AG08395 (cell line): ENCODE data around the gene TRAF5.
"Not testable (repeated sequence)": the region's sequence is repeated elsewhere in the genome, so short reads cannot be mapped to it uniquely, and the experiment has no call there.

Source experiments
- DNase-seq: peaks from one replicate; pipeline ENCODE4 v3.0.0; 2012; ENCODE audit warnings: mixed read lengths, low spot score

TRAF5 gene

DNA sequence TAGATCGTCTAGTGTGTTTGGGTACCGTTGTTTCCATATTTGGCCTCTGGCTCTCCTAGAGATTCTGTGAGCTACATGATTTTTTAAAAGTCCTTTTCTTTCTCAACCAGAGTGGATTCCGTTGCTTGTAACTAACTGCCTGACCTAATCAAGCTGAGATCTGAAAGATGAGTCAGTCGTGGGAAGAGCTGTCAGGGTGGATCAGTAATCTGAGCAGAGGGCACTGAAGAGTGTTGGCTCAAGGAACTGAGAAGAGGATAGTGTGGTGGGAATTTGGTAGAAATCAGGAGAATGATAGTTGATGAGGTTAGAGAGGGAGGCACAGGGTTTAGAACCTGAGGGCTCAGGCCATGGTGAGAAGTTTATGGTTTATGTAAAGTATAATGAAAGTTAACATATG is 52.2 kb downstream of the TRAF5 start:
- DNase-seq: peak; percentile 44

DNA sequence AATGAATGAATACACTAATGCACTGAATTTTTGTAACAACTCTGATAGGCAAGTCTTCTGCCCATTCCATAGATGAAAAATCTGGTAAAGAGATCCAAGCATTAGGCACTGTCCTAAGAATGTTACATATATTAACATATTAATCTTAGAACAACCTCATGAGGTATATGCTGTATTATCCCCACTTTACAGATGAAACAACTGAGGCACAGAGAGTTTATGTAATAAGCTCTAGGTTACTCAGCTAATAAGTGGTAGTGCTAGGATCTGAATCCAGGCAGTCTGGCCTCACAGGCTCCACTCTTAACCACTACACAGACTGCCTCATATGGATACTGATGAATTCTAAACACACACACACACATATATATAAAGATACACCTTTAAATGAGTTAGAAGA is 52.8 kb downstream of the TRAF5 start:
- no peak for DNase-seq

DNA sequence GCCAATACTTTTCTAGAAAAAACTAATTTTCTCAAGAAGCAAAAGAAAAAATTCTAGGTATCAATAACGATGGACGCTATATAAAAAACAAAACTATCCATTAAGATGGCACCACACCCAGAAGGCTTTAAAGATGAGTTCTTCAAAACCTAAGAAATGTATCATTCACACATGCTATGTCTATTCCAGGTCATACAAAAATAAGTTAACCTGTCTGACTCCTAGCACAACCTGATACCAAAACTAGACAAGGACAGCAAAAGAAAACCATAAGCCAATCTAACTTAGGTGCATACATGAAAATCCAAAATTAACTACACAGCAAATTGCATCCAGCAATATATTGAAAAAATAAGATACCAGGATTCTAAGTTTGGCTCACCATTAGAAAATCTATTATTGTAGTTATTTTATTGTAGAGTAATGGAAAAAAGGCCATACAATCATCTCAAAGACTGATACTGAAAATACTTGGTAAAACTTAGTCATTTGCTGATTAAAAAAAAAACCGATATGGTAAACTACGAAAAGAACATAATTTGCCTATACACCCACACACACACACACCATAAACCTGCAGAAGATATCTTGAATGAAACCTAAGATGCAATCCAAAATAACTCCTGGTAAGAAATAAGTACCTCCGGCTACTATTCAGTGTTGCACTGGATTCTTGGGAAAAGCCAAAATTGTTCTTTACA is 55.0 kb downstream of the TRAF5 start:
- no peak for DNase-seq

DNA sequence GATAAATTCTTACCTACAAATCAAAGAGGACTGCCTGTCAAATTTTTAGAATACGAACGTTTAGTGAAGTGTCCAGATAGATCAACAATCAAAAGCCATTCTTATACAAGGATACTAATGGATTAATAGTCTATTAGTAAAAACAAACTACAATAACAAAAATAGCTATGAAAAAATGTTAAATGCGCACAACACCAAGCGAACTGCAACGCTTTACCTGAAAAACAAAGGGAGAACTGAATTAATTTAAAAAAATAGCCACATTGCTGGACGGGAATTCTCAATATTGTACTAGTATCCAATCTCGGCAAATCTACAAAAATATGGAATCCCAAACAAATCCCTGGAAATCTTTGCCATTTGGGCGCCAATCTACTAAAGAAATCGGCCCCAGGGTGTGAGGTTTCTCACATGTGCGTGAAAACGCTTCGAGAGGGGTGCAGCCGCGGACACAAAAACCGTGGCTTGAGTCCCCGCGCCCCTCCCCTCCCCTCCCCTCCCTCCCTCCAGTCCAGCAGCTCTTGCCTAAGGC is 55.6 kb downstream of the TRAF5 start:
- DNase-seq: no peak

DNA sequence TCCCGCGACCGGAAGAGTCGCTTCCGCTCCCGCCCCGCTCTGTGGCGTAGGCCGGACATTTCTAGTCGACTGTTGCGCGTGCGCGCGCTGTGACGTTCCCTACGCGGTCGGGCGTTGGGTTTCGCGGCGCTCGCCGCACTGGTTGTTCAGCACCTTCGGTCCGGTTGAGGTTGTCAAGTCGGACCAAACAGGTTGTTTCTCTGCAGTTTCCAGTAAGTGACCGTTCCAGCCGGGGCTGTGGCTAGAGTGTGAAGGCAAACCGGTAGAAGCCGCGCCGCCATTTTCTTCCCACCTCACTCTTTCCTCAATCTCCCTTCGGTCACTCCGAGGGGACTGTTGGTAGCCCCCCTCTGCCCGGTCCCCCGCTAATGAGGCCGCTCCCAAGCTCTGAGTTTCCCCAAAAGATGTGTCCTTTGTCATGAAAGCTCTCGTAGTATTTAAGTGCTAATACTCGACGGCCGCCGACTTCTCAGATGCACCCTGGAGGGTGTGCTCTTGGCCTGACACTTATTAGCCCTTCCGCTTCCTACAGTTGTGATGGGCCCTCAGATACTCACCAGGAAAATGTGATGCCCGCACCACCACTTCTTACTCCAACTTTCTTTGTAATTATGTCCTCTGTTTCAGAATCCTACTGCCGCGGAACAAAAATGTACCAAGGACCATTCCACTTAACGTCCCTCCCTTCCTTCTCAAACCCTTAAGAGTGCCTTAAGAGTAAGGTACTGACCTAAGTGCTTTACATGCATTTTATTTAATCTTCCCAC is 56.3 kb downstream of the TRAF5 start:
- peak; percentile 94 for DNase-seq

DNA sequence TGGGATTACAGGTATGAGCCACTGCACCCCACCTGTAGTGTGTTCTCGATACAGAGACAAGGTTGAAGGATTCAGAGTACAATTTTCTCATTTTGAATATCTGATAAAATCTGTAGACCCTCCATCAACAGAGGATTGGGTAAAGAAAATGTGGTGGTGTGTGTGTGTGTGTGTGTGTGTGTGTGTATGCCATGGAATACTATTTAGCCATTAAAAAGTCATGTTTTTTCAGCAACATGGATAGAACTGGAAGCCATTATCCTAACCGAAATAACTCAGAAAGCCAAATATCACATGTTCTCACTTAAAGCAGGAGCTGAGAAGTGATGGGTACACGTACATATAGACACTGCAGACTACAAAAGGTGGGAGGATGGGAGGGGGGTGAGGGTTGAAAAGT is 57.9 kb downstream of the TRAF5 start:
- no peak for DNase-seq

DNA sequence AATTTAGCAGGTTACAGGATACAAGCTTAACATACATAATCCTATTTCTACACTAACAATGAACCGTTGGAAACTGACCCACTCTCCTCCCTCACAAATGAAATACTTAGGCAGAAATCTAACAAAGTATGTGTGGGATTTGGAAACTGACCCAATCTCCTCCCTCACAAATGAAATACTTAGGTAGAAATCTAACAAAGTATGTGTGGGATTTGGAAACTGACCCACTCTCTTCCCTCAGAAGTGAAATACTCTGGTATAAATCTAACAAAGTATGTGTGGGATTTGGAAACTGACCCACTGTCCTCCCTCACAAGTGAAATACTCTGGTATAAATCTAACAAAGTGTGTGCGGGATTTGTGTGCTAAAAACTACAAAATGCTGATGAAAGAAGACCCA is 60.3 kb downstream of the TRAF5 start:
- peak; percentile 4 for DNase-seq

DNA sequence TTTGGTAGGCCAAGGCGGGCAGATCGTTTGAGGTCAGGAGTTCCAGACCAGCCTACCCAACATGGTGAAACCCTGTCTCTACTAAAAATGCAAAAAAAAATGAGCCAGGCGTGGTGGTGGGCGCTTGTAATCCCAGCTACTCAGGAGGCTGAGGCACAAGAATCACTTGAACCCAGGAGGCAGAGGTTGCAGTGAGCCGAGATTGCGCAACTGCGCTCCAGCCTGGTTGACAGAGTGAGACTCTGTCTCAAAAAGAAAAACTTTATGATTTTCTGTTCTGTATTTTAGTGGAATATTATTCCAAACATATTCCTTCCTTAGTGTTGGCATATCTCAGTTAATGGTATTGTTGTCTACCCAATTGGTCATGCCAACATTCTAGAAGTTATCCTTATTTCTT is 64.2 kb downstream of the TRAF5 start:
- not testable (repeated sequence) for DNase-seq

DNA sequence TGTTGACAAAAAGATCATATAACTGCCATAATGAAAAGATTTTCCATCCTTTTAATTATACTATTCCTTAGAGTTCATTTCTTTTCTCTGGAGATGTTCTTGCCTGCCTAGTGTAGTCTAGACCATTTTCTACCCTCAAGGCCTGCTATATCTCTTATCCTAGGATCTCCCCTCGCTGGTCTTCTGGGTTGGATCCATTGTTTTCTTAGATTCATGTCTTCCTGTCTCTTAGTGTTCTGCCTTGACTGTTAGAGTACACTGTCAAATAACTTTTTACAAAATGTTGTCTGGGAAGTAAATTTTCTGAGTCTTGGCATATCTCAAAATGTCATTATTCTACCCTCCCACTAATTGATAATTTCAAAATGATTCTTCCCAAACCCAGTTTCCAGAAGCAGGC is 66.6 kb downstream of the TRAF5 start:
- no peak for DNase-seq

DNA sequence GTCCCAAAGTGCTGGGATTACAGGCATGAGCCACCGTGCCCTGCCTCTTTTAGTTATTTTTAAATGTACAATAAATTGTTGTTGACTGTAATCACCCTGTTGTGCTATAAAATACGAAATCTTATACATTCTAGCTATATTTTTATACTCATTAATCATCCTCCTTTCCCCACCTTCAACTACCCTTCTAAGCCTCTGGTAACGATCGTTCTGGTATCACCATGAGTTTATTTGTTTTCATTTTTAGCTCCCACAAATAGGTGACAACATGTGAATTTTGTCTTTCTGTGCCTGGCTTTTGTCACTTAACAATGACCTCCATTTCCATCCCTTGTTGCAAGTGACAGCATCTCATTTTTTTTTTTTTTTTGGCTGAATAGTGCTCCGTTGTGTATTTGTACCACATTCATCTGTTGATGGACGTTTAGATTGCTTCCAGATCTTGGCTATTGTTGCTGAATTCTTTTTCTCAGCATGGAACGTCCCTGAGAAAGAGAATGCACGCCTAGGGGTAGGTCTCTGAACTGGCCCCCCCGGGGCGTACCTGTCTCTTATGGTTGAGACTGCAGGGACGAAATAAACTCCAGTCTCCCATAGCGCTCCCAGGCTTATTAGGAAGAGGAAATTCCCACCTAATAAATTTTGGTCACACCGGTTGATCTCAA is 71.8 kb downstream of the TRAF5 start:
- not testable (repeated sequence) for DNase-seq

DNA sequence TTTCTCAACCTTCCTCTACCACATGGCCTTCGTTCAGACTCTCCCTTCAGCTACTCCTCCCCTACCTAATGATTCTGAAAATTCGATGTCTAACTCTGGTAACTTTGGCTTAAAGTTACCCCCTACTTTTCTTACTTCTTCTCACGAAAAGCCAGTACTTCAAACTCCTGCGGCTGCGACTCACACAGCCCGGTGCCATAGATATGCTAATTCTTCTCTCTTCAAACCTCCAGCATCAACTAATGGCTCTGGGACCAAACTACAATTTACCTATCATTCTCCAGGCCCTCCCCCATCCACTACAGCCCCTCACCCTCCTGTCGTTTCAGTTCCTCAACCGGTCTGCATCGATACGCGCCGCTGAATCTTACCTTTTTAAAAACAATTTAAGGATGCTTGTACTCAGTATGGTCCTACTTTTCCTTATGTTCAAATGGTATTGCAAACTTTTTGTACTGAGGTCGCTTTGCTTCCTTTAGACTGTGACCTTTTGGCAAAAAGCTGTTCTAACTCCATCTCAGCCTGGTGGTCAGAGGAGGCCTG is 73.3 kb downstream of the TRAF5 start:
- DNase-seq: not testable (repeated sequence)

DNA sequence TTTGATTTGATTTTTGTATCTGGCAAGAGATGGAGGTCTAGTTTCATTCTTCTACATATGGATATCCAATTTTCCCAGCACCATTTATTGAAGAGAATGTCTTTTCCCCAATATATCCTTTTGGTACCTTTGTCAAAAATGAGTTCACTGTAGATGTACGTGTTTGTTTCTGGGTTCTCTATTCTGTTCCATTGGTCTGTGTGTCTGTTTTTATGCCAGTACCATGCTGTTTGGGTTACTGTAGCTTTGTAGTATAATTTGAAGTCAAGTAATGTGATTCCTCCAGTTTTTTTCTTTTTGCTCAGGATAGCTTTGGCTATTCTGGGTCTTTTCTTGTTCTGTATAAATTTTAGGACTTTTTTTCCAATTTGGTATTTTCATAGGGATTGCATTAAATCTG is 75.1 kb downstream of the TRAF5 start:
- DNase-seq: not testable (repeated sequence)

DNA sequence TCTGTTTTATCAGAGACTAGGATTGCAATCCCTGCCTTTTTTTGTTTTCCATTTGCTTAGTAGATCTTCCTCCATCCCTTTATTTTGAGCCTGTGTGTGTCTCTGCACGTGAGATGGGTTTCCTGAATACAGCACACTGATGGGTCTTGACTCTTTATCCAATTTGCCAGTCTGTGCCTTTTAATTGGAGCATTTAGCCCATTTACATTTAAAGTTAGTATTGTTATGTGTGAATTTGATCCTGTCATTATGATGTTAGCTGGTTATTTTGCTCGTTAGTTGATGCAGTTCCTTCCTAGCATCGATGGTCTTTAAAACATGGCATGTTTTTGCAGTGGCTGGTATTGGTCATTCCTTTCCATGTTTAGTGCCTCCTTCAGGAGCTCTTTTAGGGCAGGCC is 79.5 kb downstream of the TRAF5 start:
- DNase-seq: not testable (repeated sequence)

DNA sequence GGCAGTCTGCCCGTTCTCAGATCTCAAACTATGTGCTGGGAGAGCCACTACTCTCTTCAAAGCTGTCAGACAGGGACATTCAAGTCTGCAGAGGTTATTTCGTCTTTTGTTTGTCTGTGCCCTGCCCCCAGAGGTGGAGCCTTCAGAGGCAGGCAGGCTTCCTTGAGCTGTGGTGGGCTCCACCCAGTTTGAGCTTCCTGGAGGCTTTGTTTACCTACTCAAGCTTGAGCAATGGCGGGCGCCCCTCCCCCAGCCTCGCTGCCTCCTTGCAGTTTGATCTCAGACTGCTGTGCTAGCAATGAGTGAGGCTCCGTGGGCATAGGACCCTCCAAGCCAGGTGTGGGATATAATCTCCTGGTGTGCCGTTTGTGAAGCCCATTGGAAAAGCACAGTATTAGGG is 81.1 kb downstream of the TRAF5 start:
- DNase-seq: not testable (repeated sequence)

DNA sequence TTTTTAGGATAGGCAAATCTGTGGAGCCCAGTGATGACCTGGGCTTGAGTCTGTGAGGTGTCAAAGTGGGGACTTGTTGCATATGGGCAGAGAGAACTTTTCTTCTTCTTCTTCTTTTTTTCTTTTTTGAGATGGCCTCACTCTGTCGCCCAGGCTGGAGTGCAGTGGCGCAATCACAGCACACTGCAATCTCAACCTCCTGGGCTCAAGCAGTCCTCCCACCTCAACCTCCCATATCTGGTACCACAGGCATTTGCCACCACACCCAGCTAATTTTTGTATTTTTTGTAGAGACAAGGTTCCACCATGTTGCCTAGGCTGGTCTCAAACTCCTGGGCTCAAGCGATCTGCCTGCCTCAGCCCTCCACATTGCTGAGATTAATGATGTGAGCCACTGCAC is 85.0 kb downstream of the TRAF5 start:
- DNase-seq: no peak

DNA sequence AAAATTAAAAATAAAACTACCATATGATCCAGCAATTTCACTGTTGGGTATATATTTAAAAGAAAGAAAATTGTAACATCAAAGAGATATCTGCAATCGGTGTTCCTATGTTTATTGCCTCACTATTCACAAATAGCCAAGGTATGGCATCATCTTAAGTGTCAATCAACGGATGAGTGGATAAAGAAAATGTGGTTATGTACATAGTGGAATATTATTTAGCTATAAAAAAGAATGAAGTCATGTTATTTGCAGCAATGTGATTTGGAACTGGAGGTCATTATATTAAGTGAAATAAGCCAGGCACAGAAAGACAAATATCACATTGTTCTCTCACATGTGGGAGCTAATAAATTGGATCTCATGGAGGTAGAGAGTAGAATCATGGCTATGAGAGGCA is 89.1 kb downstream of the TRAF5 start:
- no peak for DNase-seq

DNA sequence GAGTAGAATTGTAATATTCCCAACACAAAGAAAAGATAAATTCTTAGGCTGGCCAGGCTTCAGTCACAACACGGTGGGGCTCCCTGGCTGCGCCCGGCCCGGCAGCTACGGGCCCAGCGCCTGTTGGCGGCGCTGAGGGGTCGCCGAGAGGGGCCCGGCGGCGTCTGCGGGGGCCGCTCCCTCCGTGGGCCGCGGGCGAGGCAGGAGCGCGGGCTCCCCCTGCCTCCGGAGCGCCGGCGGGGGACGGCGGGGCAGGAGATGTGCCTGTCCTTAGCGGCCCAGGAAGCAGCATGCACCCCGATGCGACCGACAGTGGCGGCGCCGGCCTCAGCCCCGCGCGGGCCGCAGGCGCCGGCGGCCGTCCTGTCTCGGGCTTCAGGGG is 89.6 kb downstream of the TRAF5 start:
- not testable (repeated sequence) for DNase-seq

DNA sequence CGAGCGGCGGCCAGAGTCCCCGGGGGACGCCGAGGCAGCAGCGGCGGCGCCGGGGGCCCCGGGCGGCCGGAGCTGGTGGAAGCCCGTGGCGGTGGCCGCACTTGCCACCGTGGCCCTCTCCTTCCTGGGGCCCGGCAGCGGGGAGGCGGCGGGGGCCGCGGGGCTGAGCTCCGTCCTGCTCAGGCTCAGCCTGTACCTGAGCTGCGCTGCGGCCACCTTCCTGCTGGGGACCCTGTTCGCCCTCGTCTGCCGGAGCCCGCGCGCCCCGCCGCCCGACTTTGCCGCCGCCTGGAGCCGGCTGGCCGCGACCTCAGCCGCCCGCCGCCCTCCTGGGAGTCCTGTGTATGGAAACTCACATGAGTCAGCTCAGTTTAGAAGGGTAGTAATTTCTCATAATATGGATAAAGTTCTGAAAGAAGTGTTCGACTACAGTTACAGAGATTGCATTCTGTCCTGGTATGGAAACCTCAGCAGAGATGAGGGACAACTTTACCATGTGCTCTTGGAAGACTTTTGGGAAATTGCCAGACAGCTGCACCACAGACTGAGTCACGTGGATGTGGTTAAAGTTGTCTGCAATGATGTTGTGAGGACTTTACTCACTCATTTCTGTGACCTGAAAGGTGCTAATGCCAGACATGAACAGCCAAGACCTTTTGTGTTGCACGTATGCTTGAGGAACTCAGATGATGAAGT is 90.1 kb downstream of the TRAF5 start:
- DNase-seq: peak; percentile 42

DNA sequence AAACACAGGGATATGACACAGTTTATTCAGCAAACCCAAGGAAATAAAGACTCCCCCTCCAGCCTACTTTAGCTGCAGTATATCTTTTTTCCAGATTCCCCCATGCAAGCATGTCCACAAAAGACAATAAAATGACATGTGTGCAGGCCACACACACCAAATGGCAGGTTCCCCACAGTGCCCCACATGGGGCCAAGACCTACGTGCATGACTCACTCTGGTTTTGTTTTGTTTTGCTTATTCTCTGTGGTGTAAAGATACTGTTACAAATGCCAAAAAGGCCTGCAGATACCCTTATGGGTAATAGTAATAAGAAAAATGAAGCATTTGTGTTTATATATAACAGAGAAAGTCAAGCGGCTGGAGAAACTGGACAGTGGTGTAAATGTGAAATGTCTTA is 93.8 kb downstream of the TRAF5 start:
- peak; percentile 6 for DNase-seq

DNA sequence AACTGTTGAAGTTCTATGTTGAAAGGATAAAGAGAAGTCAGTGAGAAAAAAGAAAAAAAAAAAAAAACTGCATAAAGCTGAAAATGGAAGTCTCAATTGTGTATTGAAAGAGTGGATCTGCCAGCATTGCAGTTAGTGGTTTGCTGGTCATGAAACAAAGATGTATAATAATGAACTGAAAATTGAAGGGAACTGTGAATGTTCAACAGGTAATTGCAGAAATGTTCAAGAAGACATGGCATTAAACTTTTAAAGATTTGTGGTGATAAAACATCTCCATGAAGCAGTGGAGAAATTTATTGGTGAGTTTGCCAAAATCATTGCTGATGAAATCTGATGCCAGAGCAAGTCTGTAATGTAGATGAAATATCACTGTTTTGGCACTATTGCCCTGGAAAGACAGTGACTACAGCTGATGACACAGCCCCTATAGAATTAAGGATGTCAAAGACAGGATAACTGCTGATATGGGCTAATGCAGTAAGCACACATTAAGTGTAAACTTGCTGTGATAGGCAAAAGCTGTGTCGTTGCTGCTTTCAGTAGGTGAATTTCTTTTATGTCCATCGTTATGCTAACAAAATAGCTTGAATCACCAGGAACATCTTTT is 94.3 kb downstream of the TRAF5 start:
- DNase-seq: no peak

DNA sequence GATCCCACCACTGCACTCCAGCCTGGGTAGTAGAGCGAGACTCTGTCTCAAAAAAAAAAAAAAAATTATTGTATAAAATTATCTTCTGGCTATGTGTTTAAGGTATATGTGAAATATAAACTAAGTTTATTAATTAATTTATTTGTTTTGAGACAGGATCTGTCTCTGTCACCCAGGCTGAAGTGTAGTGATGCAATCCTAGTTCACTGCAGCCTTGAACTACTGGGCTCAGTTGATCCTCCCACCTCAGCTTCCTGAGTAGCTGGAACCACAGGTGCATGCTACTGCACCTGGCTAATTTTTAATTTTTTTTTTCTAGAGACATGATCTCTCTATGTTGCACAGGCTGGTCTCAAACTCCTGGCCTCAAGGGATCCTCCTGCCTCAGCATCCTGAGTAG is 97.4 kb downstream of the TRAF5 start:
- no peak for DNase-seq
